NT2/D1 (cell line): ENCODE data around the gene HLA-DOA.

Source experiments
- YY1 ChIP-seq: IDR thresholded peaks from 2 replicates; pipeline ENCODE4 v1.6.1; 2011; ENCODE audit not compliant: insufficient read length, insufficient read depth
- ZNF274 ChIP-seq: IDR thresholded peaks from 2 replicates; pipeline ENCODE4 v1.6.1; 2011; ENCODE audit warnings: mild to moderate bottlenecking, low read depth, low read length

DNA sequence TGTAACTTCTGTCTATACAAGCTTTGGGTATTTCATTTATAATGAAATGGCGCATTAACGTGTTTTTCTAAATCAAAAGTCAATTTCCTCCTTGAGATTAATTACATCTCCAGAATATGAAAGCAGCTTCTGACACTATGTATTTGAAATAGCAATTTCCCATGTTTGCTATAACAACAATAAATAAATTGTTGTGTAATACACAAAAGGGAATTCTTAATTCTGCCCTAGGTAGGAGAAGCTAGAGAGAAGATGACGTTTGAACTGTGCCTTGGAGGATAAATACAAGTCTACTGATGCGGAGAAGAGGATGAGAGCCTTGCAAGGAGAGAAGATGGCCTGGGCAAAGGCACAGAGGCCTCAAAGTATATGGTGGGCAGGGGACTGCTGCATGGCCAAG lies 7.6 kb upstream of the HLA-DOA start:
- no peak for TF ChIP-seq YY1
- no peak for TF ChIP-seq ZNF274
